Effector CD8-positive, alpha-beta T cell (primary cell): ENCODE results near the gene G0S2.
"Not testable (repeated sequence)": the region's sequence is repeated elsewhere in the genome, so short reads cannot be mapped to it uniquely, and the experiment has no call there.

ENCODE experiments used
- DNase-seq: peaks from one replicate; lab custom pipeline; 2025; lab: John Stamatoyannopoulos, UW

G0S2 gene

GRCh38 chr1:209678981-209679539 is 3.8 kb downstream of the G0S2 start:
- no peak for DNase-seq

GRCh38 chr1:209685821-209686220 is 10.6 kb downstream of the G0S2 start:
- no peak for DNase-seq

GRCh38 chr1:209686322-209686721 is 11.1 kb downstream of the G0S2 start:
- no peak for DNase-seq

DNA sequence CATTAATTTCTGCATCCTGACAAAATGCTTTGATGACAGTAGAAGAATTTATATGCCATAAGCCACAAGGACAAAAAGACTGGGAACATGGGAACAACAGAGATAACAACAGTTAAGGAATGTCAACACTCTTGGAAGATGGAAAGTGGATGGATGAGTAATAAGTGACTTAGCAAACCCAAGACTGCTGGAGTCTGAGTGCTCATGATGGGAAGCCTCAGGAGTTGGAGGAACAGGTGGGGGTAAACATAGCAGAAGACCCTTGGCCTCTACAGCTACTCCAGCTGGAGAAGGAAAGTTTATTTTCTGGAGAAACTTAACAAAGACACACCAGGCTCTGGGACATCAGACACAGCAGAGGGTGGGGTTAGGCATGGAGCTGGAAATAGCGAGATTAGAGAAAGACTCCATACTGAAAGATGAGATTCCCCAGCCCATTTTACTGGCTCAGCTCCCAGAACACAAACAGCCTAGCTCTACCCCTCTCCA is 13.6 kb downstream of the G0S2 start:
- DNase-seq, result no peak

GRCh38 chr1:209689477-209689876 is 14.3 kb downstream of the G0S2 start:
- no peak for DNase-seq

- DNase-seq, result no peak
These were observed 16.0 kb downstream of the G0S2 start for GRCh38 chr1:209691237-209691636.

GRCh38 chr1:209692296-209692695 is 17.1 kb downstream of the G0S2 start:
- no peak for DNase-seq

- DNase-seq, result peak; percentile 40
These were observed 17.7 kb downstream of the G0S2 start for GRCh38 chr1:209692745-209693504.

GRCh38 chr1:209696673-209697072 is 21.5 kb downstream of the G0S2 start:
- DNase-seq, result no peak

- DNase-seq, result no peak
These were observed 21.9 kb downstream of the G0S2 start for GRCh38 chr1:209697126-209697525.

DNA sequence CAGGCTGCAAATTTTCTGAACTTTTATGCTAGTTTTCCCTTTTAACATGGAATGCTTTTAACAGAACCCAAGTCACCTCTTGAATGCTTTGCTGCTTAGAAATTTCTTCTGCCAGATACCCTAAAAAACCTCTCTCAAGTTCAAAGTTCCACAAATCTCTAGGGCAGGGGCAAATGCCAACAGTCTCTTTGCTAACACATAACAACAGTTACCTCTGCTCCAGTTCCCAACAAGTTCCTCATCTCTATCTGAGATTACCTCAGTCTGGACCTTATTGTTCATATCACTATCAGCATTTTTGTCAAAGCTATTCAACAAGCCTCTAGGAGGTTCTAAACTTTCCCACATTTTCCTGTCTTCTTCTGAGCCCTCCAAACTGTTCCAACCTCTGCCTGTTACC is 25.5 kb downstream of the G0S2 start:
- DNase-seq, result not testable (repeated sequence)

- DNase-seq, result no peak
These were observed 27.6 kb downstream of the G0S2 start for GRCh38 chr1:209702832-209703231.

DNA sequence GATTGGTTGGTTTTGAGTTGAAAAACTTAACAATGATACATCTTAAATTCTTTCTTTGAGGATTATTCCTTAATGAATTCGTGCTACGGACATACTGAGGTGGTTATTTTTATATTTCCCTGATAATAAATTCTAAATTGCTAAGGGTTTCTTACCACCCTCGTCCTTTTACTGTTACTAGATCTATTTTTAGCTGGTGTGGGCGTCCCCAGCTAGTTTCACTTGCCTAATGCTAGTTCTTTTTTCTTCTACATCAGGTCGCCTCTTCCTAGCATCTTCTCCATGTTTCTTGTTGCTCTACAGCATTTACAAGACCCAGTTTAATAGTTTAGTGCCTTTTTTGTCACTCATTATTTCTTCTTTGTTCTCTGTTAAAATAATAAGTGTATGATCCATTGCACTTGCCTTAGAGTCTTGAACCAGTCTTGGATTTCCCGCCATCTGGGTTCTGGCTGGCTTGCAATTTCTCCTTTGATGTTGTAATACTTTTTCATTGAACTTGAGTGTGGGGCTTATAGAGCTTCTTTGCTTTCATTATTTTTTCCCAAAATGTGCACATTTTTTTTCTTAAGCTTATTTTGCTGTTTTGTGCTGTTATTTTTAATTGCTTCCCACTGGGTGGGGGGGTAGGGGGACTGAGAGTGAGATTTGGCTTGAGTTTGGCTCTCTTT is 28.8 kb downstream of the G0S2 start:
- no peak for DNase-seq

DNA sequence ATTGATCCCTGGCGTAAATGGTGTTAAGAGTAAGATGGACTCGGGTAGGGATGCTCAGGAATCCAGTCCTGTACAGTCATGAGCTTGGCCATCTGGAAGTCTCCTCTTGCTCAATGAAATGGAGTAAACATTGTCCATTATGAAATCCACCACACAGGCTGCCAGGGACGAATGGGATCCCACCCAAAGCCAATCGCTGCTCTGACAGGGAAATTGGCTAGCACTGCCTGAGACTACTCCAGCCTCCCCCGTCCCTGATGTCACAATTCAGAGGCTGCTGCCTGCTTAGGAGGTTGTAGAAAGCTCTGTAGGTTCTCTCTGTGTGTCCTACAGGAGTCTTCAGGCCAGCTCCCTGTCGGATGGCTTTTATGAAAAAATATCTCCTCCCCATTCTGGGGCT is 29.4 kb downstream of the G0S2 start, which contains the start of gene HSD11B1:
Gene HSD11B1 (plus strand): TSS at position 263 of the 400 bp plus-strand sequence. CDS start 97 bp downstream, at position 360.
- DNase-seq, result no peak

DNA sequence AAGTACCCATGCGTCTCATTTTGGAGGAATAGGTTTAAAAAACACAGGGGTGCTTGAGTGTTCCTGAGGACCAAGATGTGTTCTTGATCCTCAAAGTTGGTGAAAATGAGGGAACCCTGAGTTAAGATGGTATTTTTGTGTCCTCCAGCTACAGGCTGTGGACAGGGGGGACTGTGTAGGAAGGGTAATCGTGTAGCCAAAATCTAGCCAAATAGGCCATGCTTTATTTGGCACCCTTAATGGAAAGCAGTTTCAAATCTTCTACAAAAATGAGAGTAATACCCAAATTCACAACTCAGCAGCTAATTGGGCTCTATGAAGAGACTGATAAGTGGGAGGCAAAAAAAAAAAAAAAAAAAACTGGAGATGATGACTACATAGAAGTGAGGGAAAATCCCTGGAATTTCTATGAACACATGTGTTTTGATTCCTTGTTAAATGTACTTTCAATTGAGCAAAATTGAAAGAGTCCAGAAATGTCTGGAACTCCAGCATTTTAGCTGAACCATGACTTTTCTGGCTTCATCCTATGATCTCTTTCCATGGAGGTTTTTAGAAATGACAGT is 29.9 kb downstream of the G0S2 start:
- DNase-seq, result no peak

DNA sequence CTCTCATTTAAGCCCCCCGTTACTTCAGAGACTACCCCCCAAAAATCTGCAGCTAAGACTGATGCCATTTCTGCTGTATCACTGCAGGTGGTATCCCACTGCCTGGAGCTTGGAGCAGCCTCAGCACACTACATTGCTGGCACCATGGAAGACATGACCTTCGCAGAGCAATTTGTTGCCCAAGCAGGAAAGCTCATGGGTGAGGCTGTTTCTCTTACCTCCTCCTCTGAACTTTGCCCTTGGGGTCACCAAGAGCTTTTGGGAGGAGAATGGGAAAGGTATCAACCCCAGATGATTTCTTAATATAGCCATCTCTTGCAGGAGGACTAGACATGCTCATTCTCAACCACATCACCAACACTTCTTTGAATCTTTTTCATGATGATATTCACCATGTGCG is 31.4 kb downstream of the G0S2 start:
- no peak for DNase-seq

DNA sequence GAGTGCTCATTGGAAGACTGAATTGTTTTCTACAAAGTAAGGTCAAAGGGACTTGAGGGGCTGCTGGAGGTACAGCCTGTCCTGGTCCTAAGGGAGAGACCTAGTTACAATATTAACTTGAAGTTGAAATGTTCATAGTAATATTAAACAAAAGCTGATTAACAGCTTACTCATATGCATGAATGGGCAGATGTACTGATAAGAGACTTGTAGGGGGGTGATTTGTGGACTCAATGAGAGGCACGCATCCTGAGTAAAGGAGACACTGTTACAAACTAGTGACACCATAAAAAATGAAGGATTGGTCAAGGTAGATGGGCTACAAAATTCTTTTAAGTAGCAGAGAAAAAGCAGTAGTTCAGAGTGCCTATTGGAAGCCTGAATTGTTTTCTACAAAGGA is 32.1 kb downstream of the G0S2 start:
- no peak for DNase-seq

DNA sequence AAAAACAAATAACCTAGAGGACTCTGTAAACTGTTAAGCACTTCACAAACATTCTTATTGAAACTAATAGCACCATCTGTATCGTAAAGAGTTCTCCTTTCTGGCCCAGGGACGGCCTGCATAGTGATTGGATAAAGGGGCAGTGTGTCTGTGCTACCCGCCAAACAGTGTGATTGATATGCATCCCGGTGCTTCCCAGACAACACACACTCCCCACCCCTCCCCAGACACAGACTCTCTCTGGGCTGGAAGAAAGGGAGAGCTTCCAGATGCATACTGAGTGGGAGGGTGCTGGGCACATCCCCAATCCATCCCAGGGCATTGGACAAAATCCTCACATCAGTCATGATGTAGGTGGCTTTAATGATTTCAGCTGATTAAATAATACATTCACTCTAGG is 33.1 kb downstream of the G0S2 start:
- no peak for DNase-seq

GRCh38 chr1:209710093-209710492 is 34.9 kb downstream of the G0S2 start:
- no peak for DNase-seq

GRCh38 chr1:209710847-209711246 is 35.6 kb downstream of the G0S2 start:
- DNase-seq, result no peak

- DNase-seq, result no peak
These were observed 39.1 kb downstream of the G0S2 start for GRCh38 chr1:209714338-209714737.

- DNase-seq, result no peak
These were observed 40.1 kb downstream of the G0S2 start for GRCh38 chr1:209715314-209715713.

DNA sequence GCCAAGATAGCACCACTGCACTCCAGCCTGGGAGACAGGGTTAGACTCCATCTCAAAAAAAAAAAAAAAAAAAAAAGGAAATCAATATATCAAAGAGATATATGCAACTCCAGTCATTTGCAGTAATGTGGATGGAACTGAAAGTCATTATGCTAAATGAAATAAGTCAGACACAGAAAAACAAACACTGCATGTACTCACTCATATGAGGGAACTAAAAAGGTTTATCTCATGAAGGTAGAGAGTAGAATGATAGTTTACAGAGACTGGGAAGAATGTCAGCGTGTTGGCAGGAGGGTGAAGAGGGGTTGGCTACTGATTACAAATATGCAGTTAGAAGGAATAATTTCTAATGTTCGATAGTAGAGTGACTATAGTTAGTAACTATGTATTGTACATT is 42.6 kb downstream of the G0S2 start:
- DNase-seq, result no peak
